ENCODE data around the gene TMEM121. TPM values are rescaled to one million over a fixed set of nuclear protein-coding genes. Genes with fewer than 3 reads are reported as not detected.

The TMEM121 gene
- total RNA-seq, 1 donor from 2014 or later = 4.0 TPM

GRCh38 chr14:105531088-105531893 is 4.9 kb downstream of the TMEM121 start:
- H3K27me3 ChIP-seq (ENCODE audit: insufficient read depth, low read length) = no peaks in the 10 kb centered on the region
- H3K9me3 Mint-ChIP-seq (ENCODE audit: unreplicated experiment) = no peaks in the 10 kb centered on the region
- H3K4me3 Mint-ChIP-seq (ENCODE audit: unreplicated experiment) = no peak overlapping the region
- H2AFZ ChIP-seq (ENCODE audit: low read depth, low read length) = no peak overlapping the region
- H3K27me3 Mint-ChIP-seq (ENCODE audit: low read depth, unreplicated experiment) = peaks cover 29% of the 10 kb centered on the region
- H3K27ac Mint-ChIP-seq (ENCODE audit: unreplicated experiment) = no peak overlapping the region
- DNase-seq (ENCODE audit: low read depth) (no peak), FAIRE-seq (no peak)
- no peak for TF ChIP-seq CTCF (IDR thresholded peaks at IDR 0.05; ENCODE audit: insufficient read depth, low read depth, low read length)
- TF ChIP-seq EZH2 (IDR thresholded peaks at IDR 0.05; ENCODE audit: insufficient read depth, low read length) = no peak
- peaks cover 1% of the 10 kb centered on the region for H3K36me3 Mint-ChIP-seq (ENCODE audit: low read depth, unreplicated experiment)
- no peaks in the 10 kb centered on the region for H3K9me3 ChIP-seq (ENCODE audit: insufficient read depth, low read depth, low read length)
- no peaks in the 10 kb centered on the region for H3K79me2 ChIP-seq (ENCODE audit: insufficient read depth, low read length)
- no peak overlapping the region for H3K27ac ChIP-seq (ENCODE audit: low read depth, low read length)
- H3K4me2 ChIP-seq (ENCODE audit: low read length) = no peak overlapping the region
- H3K4me3 ChIP-seq (ENCODE audit: insufficient read depth, low read depth, low read length) = no peak overlapping the region
- no peaks in the 10 kb centered on the region for H3K36me3 ChIP-seq (ENCODE audit: insufficient read depth, low read length)
- peaks cover 7% of the 10 kb centered on the region for H3K4me1 ChIP-seq (ENCODE audit: insufficient read depth, low read length)
- H3K4me1 Mint-ChIP-seq (ENCODE audit: low read depth, unreplicated experiment) = no peaks in the 10 kb centered on the region
- H3K9ac ChIP-seq (ENCODE audit: low read length) = no peak overlapping the region
- no peaks in the 10 kb centered on the region for H4K20me1 ChIP-seq (ENCODE audit: insufficient read depth, low read length)

GRCh38 chr14:105531894-105532623 is 5.7 kb downstream of the TMEM121 start:
- peaks cover 34% of the 10 kb centered on the region for H3K27me3 Mint-ChIP-seq (ENCODE audit: low read depth, unreplicated experiment)
- DNase-seq (ENCODE audit: low read depth) (no peak), FAIRE-seq (no peak)
- Histone ChIP-seq H3K4me1 (ENCODE audit: insufficient read depth, low read length) (peaks cover 7% of the 10 kb centered on the region), H2AFZ (ENCODE audit: low read depth, low read length) (no peak overlapping the region), H4K20me1 (ENCODE audit: insufficient read depth, low read length) (no peaks in the 10 kb centered on the region), H3K9me3 (ENCODE audit: insufficient read depth, low read depth, low read length) (no peaks in the 10 kb centered on the region), H3K4me2 (ENCODE audit: low read length) (no peak overlapping the region), H3K79me2 (ENCODE audit: insufficient read depth, low read length) (no peaks in the 10 kb centered on the region), H3K27ac (ENCODE audit: low read depth, low read length) (no peak overlapping the region), H3K36me3 (ENCODE audit: insufficient read depth, low read length) (no peaks in the 10 kb centered on the region), H3K27me3 (ENCODE audit: insufficient read depth, low read length) (no peaks in the 10 kb centered on the region), H3K4me3 (ENCODE audit: insufficient read depth, low read depth, low read length) (no peak overlapping the region), H3K9ac (ENCODE audit: low read length) (no peak overlapping the region)
- peaks cover 1% of the 10 kb centered on the region for H3K36me3 Mint-ChIP-seq (ENCODE audit: low read depth, unreplicated experiment)
- peaks cover 2% of the 10 kb centered on the region for H3K9me3 Mint-ChIP-seq (ENCODE audit: unreplicated experiment)
- H3K27ac Mint-ChIP-seq (ENCODE audit: unreplicated experiment) = no peak overlapping the region
- H3K4me1 Mint-ChIP-seq (ENCODE audit: low read depth, unreplicated experiment) = no peaks in the 10 kb centered on the region
- TF ChIP-seq EZH2 (IDR thresholded peaks at IDR 0.05; ENCODE audit: insufficient read depth, low read length) = no peak
- TF ChIP-seq CTCF (IDR thresholded peaks at IDR 0.05; ENCODE audit: insufficient read depth, low read depth, low read length) = no peak
- no peak overlapping the region for H3K4me3 Mint-ChIP-seq (ENCODE audit: unreplicated experiment)
